HG03097 (cell line): ENCODE results near the gene PLSCR4.

Experiments used
- ATAC-seq: cut with Tn5 transposase; IDR thresholded peaks from one replicate; pipeline ENCODE4 v1.9.1; 2021; ENCODE audit not compliant: unreplicated experiment, low FRiP score

The PLSCR4 gene

DNA sequence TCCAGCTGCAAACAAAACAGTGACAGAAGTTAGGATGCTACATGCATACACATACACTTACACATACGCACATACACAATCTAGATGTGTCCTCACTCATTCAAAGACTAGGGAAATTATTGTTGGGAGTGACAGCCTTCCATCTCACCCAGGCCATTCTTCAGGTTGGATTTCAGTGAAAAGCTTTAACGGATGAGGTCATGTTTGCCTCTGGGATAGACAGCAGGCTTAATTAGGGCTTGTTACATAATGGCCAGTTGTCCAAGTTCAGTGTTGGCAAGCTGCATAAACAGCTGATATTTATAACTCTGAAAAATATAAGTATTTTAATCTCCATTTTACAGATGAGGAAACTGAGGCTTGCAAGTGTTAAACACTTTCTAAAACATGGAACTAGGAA is 54.1 kb downstream of the PLSCR4 start:
- no peak for ATAC-seq

DNA sequence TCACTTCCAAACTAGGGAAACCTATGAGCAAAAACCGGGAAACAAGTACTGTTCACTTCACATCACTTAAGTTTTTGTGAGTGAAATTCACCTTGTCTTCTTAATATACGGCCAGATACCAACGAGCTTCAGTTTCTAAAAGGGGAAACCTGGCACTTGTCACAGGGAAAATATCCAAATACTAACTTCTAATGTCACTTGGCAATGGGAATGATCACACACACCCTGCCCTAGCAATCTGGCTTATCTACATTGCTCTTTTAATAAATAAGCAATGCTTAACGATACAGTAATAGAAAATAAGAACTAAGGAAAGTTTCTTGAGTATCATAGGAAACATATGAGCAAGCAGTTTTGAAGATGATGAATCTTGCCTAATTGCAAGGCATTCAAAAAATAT is 55.3 kb downstream of the PLSCR4 start:
- ATAC-seq, result no peak

DNA sequence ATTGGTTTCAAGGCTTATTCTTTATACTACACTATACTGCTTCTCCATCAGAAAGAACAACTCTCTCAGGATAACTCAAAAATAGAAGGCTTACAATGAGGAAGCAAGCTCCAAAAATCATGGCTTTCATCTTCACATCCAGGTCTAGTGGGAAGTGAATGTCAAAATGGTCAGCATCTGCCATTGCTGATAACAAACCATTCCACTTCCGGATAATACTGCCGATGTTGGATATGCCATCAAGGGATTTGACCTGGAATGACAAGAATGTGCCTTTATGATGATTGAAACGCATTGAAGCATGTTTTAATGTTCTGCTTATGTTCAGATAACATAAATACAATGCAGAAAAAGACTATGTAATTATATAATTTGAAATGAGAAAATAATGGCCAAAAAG is 55.9 kb downstream of the PLSCR4 start:
- ATAC-seq, result no peak

DNA sequence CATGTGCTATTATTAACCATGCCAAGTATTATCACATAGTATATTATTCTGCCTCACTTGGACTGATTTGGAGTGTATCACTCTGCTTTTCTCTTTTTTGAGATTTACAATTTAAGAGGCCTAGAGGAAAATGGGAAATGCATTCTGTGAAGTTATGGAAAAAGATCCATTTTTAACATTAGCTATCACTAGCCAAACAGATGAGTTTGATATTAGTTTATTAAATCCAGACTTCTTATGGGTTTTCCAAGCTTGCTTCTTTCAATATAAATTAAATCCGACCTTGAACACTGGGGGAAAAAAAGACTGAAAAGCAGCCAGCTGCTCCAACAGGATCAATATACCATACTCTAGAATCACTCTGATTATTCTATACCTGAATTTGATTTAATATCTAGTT is 59.9 kb downstream of the PLSCR4 start:
- ATAC-seq, result no peak

DNA sequence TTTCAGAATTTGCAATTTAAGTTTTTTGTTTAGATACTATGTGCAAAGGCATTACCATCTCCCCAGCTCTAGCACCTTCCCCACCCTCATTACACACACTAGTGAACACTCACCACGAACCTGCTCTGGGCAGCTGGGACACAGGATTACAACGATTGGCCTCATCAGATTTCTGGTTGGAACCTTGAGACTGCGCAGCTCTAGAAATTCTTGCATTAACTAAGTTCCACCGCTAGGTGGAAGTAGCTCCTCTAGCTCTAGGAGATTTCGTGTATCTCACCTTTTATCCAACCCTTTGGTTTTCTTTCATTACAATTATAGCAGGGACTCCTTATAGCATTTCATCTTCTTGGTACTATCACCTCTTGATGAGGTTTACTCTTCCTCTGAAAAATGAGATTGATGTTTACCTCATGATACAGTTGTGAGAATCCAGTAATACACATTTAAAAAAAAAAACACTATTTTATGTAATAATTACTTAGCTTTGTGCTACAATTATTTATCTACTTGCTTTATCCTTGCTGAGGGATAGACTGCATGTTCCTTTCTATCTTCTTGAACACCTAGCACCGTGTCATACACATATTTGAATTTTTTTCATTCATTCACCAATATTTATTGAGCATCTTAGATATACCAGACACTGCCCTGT is 61.3 kb downstream of the PLSCR4 start:
- peak; percentile 87 for ATAC-seq

DNA sequence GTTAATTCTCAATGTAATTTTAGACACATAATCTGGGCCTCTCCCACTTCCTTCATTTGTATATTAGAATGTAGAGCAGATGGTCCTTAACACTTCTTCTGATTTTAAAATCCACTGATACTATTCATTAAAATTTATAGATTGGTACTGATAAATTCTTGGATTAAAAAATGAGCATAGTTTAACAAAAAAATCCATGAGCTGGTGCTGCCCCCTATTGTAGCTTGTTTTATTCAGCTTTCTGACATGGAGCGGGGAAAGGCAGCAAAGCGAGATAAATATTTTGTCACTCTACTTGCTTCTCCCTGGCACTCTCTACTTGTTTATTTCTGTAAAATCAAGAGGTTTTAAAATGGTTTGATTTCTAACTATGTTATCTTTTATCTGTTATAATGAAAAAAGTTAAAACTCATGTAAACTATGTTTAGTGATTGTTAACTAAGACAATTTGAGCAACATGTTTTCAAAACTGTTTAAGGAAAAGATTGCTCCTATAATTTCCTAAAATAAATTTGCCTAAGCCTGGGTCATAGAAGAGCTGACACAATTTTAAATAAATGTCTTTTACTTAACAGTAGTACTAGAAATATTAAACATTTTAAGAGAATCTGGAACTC is 63.5 kb downstream of the PLSCR4 start:
- ATAC-seq, result no peak

DNA sequence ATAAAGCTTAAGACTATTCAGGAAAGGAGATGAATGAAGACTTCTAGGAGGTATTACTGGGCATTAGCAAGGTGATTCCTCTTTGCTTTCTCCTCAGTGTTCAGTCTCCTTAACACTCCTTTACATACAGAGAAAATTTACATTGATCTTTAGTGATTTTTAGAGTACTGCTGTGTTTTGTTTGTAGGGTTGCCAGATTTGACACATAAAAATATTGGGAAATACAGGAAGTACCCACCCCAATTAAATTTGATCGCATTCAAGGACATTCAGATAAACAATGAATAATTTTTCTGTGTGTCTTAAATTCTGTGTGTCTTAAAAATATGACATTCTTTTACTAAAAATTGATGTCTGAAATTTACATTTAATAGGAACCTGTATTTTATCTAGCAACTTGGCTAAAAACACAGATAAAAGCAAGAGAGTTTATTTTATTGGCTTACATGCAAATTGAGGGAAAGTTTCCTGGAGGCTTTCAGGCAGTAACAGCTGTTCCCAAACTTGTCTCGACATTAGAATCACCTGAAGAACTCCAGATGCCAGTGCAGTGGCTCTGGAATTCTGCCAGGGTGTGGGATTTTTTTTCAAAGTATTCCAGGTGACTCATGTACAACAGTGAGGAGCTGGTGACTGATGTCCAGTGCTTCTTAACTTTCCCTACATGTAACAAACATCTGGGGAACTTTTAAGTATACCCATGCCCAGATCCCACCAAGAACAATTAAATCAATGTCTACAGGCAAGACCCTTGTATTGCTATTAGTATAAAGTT is 66.5 kb downstream of the PLSCR4 start:
- ATAC-seq, result no peak

DNA sequence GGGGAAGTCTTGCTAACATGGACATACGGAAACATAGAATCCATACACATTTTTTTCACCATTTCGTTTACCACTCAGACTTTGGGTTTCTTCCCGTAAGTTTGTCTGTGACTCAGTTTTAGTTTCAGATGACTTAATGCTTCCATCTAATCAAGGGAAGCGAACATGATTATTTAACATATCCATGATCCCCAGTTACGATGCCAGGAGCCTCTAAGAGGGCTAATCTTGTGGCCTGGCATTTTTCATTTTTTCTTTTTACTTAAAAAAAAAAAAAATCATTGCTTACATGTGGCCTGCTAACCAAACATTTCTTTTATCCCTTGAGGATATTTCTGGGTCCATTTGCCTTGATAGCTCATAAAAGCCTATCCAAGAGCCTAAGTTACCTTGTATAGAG is 69.7 kb downstream of the PLSCR4 start:
- no peak for ATAC-seq

DNA sequence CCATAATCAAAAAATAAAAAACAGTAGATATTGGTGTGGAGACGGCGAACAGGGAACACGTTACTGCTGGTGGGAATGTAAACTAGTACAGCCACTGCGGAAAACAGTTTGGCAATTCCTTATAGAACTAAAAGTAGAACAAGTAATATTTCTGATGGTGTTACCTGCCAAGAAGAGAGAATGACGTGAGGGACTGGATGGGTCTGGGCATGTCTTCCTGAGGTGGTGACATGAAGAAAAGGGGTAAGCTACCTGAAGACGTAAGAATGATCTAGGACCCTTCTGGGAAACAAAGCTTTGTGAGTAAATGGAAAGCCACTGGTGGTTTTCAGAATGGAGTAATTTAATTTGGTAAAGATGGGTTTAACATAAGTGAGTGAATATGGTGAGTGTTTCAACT is 70.5 kb downstream of the PLSCR4 start:
- ATAC-seq, result no peak

DNA sequence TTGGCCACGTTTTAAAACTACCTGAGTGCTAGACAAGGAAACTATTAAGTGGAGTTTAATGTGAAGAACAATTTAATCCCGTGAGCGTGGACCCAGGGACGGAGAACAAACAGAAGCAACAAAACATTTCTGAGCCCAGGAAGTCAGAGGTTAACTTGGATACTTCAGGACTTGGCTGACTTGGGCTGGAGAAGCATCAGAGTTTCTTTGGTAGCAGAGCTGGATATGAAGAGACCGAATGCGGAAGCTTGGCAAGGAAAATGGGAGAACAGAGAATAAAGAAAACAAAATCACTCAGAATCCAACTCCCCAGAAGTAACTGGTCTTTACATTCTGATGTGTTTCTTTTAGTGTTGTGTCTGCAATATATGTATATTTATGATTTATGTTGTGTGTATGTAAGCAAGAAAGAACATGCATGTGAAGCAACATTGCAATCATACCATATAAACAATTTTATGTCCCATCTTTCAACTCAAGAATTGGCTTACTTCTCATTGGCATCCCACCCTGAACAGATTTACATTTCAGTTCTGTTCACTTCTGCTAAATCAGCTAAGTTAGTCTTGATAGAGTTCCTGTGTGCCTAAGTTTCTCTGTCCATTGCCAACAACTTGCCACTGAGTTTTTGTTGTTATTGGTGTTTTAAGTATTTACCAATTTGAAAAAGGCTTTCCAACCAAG is 72.8 kb downstream of the PLSCR4 start:
- ATAC-seq, result no peak

DNA sequence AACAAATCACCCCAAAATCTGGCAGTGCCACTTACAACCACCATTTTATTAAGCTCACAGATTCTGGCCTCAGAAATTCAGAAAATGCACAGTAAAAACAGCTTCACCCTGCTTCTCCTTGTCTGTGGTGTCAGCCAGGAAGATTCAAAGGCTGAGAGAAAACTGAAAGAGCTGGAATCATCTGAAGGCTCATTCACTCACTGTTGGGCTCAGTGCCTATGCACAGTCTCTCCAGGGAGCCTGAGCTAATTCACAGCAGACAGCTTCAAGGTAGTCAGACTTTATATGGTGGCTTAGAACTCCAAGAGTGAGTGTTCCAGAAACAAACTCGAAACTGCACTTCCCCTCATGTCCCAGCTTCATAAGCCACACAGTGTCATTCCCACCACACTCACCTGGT is 73.4 kb downstream of the PLSCR4 start:
- no peak for ATAC-seq

DNA sequence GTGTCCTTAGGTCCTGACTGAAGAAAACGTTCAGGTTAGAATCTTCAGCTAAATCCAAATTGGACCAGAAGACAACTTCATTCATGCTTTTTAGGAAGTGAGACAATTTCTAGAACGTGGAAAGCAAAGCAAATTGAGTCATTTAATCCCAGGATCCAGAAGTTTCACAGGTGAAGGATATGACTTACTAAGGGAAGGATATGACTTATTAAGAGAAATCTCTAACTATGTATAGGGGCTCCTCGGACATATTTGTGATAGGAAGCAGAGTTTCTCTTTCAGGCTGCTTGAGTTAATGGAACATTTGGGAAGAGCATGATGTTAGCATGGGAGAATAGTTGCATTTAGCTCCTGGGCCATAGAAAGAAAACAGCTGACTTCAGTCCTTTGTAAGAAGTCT is 73.8 kb downstream of the PLSCR4 start:
- ATAC-seq, result no peak

DNA sequence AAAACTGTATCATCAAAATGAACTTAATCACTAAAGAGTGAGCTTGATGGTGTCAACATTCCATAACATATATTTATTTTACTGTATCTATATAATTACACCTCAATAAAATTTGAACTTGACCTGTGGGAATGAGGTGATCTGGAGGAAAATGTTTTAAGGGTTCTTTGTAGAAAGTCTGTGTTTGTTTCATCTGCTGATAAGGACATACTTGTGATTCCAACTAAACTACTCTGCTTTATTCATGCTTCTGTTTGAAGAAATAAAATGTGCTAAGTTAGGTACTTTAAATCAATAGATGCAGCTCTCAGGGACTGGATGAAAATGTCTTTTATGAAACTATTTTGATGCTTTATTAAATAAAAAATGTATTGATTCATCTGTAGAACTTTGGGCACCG is 78.3 kb downstream of the PLSCR4 start:
- no peak for ATAC-seq

DNA sequence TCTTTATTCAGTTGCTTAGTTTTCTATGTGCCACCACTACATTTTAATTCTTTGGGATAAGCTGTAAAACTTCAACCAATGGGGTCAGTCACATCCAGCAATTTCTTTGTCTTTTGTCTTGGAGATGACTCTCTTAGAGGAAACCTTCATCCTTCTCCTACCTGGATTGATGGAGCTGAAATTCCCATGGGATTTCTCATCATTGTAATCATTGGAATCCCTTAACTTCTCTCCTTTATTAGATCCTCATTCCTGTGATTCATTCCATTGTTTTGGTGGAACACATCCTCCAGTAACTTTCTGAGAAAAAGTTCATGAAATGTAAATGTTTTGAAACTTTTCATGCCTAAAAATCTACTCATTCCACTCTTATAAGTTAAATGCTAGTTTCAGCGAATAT is 80.3 kb downstream of the PLSCR4 start:
- ATAC-seq, result no peak

DNA sequence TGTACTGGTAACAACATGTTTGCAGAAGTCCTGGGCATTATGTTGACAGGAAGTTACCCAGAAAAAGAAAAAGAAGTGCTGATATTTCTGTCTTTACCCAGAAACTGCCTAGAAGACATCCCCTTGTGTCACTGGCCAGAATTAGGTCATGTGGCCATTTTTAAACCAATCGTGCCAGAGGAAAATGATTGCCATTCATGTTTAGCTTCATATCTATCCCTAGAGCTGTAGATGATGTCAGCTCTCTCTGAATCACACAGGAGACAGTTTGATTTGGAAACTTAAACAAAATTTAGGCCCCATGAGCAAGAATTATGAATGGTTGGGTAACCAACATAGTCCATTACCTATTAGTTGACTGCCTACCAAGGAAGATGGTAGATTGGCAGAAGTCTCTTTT is 81.0 kb downstream of the PLSCR4 start:
- no peak for ATAC-seq

DNA sequence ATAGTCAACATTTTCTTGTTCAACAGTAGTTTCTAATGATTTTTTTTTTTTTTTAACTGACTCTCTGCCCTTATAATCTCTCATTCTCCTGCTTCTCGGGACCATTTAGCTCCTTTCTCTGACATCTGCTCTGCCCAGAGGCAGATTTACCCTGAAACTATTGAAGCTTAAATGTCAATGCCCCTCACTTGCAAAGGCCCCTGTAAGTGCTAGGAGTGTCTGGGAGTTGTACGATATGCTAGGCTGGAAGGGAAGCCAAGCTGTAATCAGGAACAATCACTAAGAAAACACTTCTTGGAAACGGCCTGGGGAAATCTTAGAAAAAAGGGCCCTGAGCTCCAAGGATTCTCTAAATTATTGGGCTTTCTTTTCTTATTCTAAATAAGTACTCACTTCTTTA is 84.1 kb downstream of the PLSCR4 start:
- no peak for ATAC-seq

DNA sequence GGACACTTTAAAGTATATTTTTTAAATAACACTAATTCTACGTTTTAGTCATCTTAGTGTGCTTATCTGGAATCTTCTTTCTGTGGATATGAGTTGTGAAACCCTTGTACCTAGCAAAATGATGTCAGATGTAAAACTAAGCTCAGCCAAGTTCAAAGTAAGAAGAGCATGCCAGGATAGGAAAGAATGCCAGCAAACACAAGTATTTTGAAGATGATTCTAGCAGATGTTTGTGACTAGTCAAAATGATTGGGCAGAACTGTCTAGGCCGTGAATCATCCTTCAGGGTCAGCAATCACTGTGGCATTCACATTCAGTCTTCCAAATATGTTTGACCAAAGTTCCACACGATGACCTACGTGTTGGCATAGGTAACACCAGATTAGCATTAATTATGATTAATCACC is 84.5 kb downstream of the PLSCR4 start:
- no peak for ATAC-seq

DNA sequence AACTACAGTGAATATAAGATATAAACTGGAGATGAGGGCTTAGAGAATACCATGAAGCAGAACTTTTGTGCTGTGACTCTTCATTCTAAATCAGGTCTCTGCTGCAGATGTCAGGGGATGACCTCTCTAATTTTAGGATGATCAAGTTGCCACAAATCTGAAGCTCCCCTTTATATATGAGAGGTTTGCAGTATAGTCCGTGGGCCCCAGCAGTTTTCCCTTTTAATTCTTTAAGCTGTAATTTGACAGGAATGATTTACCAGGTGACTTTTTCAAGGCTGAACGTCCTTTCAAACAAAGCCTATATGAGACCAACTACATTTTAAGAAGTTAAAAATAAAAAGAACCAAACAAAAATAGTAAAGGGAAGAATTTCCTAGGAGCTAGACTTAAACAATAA is 85.0 kb downstream of the PLSCR4 start:
- ATAC-seq, result no peak

DNA sequence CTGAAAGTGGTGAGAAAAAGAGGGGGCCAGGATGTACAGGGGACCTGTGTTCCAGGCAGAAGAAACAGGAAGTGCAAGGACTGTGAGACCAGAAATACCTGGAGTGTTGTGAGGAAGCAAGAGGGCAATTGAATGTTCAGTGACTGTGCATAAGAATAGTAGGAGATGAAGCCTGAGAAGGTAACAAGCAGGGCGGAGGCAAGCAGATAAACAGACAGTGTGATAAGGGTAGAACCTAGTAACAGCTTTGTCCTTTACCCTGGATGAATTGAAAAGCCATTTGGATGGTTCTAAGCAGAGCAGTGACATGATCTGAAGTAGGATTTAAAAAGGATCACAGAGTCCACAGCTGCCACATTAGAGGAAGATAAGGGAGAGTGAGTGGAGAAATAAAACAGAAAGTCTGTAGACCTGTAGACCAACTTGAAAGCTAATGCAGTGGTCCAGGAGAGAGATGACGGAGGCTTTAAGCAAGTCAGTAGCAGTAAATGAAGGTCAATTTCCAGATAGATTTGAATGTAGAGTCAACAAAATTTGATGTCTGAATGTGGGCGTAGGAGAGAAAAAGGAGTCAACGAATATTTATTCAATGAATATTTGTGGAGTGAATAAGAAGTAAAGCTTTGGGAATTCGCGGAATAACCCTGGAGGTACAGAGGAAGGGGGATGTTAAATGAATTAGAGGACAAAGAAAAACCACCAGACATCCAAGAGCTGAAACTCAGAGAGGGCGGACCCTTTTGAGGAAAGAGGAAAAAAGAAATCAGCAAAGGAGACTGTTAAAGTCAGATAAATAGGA is 85.7 kb downstream of the PLSCR4 start:
- no peak for ATAC-seq

DNA sequence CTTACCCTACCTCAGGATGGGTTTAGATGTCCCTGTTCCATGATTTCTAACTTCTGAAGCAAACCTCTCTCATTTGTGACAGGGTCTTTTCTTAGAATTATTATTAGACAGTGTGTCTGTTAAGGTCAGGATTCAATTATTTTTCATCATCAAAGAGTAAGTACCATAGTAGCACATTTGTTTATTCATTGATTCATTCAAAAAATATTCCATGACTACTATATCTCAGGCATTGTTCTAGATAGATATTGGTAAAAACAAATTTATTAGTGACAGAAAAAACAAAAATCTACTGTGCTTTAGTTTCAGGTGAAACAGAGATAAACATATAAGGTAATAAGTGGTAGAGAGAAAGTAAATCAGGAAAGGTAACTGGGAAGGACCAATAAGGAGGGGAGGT is 86.4 kb downstream of the PLSCR4 start:
- no peak for ATAC-seq

DNA sequence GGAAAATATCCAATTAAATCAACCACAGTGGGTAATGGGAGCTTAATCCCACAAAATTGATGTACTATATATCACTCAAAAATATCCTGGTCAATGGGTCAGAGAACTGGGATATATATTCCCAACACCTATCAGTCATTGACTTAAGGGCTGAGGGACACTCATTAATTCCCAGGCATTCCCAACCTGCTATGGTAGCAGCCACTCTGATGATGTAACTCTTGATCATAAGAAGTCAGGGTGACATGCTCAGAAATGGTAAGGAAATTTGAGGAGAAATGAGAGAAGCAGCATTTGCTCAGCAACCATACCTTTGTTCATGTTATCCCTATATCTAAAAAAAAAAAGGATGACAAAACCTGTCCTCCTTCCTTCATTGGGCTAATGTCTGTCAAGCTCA is 86.8 kb downstream of the PLSCR4 start:
- ATAC-seq, result no peak
